GM18511 (cell line): ENCODE data around the gene GALT.

Experiments
- ATAC-seq: cut with Tn5 transposase; IDR thresholded peaks from one replicate; pipeline ENCODE4 v1.9.1; 2021; ENCODE audit warnings: mild to moderate bottlenecking, moderate library complexity; ENCODE audit not compliant: unreplicated experiment

Gene GALT

DNA sequence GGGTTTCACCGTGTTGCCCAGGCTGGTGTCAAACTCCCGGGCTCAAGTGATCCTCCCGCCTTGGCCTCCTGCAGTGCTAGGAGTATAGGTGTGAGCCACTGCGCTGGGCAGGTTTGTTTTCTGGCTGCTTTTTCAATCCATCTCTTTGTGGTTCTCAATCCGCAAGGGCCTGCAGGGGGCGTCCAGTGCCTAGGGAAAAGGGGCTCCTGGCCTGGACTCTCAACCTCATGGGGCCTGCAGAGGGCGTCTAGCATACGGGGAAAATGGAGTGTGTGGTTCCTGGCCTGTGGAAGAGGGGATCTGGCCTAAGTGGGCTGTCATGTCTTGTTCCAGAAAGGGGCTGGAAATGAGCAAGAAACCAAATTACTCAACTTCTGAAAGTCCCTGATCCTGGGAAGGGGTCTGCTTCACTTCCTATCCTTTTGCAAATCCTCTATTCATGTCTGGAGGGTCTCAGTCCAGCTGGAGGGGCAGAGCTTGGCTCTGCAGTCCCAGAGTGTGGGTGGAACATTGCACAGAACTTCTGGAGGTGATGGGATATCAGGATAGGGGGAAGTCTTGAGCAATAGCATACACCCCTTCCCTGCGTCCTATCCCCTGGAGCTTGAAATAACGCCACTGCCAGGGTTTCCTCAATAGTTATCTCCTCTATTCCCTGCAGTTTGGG, 28.7 kb downstream of the GALT start:
- no peak for ATAC-seq

DNA sequence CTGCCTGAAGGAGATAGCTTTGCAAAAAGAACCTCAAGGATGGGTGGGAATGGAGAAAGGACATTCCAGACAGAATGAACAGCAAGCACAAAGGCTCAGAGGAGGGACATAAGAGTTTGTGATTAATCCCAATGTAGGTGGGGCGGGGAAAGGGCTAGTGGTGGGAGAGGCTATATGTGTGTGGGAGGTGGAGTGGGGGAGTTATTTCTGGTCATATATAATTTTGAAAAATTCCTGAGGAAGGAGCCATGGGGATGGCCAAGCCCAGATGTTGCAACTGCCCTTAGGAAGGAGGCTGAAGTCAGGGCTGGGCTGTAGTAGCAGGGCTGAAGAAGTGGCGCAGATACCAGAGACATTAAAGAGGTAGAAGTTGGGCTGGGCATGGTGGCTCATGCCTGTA, 29.4 kb downstream of the GALT start:
- no peak for ATAC-seq

DNA sequence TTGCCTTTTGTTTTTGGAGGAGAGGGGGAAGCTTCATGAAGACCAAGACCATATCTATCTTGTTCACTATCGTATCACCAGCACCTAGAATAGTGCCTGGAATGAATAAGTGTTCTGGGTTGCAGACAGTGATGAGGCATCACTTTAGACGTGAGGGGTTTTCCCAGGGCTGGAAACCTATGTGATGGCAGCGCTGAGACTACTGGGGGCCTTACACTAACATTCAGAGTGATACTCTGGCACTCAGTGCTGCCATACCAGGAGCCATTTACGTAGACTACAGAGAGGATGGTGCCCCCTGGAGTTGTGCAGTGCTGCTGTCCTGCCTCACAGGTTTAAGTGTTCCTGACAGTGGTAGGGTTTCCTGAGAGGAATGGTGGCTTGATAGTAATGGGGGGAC, 37.7 kb downstream of the GALT start:
- ATAC-seq = no peak

GRCh38 chr9:34684816-34685215, 38.3 kb downstream of the GALT start:
- ATAC-seq = no peak

- ATAC-seq = no peak
Observed at GRCh38 chr9:34685591-34685990, 39.1 kb downstream of the GALT start.

DNA sequence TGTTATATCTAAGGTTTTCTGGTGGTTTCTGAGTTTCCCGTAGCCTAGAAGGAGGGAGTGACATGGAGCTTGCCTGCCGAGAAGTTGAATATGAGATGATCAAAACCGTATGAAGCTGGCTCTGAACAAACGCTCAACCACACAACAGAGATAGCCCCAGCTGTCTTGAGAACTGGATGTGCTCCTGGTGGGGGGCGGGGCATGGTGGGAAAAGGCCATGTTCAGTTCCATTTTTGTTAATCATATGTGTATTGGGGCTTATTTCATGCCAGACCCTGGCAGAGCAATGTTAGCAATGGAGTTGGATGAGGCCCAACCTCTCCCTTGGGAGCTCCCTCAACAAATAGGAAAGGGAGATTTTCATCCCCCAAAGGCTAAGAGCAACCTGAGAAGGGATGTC, 39.8 kb downstream of the GALT start:
- no peak for ATAC-seq

GRCh38 chr9:34686732-34687131, 40.3 kb downstream of the GALT start:
- no peak for ATAC-seq

- ATAC-seq = no peak
Observed at GRCh38 chr9:34687276-34688030, 41.0 kb downstream of the GALT start.

DNA sequence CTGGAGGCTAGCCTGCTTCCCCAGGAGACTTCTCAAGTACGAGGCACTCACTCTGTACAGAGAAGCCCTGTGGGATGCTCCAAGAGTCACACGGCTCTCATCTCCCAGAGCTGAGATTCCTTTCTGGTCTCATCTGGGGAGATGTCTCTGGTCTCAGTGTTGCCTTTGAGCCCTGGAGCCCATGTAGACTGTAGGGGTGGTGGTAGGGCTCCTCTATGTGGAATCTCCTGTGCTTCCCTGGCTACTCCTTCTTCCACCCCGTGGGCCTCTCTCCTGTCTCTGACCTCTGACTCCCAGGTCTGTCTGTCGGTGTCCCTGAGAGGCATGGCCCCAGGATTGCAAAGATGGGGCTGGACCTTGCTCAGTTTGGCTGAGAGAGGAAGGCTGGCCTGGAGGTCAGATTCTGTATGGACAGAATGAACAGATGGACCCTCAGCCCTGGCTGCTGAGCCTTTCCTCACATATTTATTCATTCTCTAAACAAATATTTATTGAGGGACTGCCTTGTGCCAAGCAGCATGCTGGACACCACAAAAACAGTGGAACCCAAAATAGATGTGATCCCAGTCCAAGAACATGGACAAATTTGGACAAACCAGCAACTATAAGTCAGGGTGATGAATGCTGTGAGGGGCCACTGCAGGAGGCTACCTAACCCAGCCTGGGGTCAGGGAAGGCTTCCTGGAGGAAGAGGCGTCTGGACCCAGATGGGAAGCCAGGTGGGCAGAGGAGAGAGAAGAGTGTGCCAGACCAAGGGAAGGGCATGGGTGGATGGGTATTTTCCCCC, 42.0 kb downstream of the GALT start:
- no peak for ATAC-seq

- ATAC-seq = no peak
Observed at GRCh38 chr9:34689116-34689470, 42.6 kb downstream of the GALT start.

DNA sequence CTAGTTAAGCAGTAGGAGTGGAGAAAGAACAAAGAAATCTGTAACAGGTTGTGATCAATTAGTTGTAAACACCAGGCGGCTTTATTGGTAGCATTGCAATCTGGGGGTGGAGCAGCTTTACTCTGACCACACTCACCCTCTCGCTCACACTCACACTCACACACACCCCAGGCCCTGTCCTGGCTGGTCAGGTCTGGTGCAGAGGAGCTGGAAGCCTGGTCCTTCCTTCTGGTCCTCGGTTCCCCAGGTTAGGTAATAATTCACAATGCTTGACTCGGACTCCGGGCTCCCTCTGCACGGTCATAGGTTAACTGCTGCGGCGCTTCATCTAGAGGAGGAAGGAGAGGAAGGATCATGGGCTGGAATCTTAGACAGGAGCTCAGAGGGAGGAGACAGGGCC, 43.0 kb downstream of the GALT start:
- ATAC-seq = no peak

DNA sequence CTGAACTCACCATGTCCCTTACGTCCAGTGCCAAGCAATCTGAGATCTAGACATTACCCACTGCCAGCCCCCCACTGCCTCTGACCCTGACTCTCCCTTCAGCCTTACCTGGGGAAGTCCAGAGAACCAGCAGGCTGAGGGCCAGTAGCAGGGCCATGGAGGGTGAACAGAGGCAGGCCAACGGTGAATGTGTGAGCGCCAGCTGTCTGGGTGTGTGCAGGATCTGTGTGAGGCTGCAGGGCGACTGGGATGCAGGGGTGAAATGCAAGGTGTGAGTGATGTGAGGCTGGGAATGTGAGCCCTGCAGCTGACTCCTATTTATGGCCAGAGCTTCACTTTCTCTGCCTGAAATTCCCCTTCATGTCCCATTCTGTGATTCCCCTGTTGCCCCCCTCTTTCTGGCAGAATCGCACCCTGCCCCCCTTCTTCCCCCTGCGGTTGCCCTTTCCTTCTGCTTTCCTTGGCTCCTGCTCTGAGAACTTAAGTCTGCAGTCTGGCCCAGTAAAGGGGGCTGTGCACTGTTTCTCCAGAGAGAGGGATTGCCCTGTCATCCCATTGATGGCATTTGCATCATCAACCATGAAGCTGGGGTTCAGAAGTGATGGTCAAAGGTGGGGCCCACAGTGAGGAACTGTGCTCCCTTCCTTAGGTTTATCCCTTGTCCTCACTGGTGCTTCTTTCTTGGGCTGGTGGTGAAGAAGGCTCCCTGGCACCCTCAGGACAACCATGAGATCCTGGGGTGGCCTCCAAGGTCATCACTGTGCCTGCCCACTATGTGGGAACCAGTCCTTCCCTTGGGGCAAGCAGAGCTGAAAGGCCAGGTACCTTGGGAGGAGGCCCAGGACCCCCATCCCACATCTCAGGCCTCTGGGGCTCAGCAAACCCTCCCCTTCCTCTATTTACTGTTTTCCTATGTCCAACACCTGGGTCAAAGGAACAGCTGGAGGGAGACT, 44.8 kb downstream of the GALT start, which contains the start of gene CCL19:
Gene CCL19, minus strand, starts transcription at position 294 of the 953 bp plus-strand sequence. Its CDS starts 137 bp downstream, at position 157.
- no peak for ATAC-seq

DNA sequence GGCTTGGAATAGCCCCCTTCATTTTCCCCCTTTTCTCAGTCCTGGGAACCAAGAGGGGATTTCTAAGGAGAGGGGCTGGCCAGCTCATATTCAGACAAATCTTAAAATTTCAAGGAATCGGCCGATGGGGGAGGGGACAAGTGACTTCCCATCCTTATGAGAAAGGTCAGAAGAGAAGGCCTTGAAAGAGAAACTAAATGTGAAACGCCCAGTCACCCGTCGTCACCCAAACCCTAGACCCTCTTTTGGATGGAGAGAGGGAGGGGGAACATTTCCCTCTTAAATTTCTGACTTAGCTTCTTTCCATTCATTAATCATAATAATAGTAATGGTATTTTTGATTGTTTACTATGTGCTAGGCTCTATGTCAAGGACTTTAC, 45.5 kb downstream of the GALT start:
- no peak for ATAC-seq

- no peak for ATAC-seq
Observed at GRCh38 chr9:34693560-34693959, 47.1 kb downstream of the GALT start.

DNA sequence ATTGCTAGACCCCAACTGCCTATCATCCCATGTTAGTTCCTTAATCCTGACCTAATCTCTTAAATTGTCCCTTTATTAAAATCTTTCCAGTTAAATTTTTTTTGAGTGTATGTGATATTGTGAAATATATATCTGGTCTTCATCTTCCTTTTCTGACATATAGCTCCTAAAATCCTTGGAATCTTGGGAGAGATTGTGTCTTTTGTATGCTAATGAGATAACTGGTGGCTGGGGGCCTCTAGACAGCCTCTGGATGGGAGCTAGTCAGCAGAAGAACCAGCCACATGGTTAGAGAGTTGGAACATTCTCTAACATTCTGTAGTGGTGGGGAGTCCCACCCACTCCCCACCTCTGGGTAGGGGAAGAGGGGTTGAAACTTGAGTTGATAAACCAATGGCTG, 48.3 kb downstream of the GALT start:
- ATAC-seq = no peak
